DMS53 treated with DMSO at 0.1 percent for 48 hours (cell line): ENCODE results near the gene NR4A3.
"Not testable (repeated sequence)": the region's sequence is repeated elsewhere in the genome, so short reads cannot be mapped to it uniquely, and the experiment has no call there.

Experiments
- DNase-seq: peaks from one replicate; lab custom pipeline; 2025; ENCODE audit not compliant: unreplicated experiment; lab: John Stamatoyannopoulos, UW

Gene NR4A3

GRCh38 chr9:99832558-99832864, 10.8 kb downstream of the NR4A3 start:
- DNase-seq, result no peak

GRCh38 chr9:99833735-99834134, 12.1 kb downstream of the NR4A3 start:
- DNase-seq, result no peak

GRCh38 chr9:99834474-99834873, 12.8 kb downstream of the NR4A3 start:
- no peak for DNase-seq

GRCh38 chr9:99835142-99835541, 13.5 kb downstream of the NR4A3 start:
- no peak for DNase-seq

GRCh38 chr9:99835581-99835980, 13.9 kb downstream of the NR4A3 start:
- DNase-seq, result no peak

- DNase-seq, result no peak
Observed at GRCh38 chr9:99840072-99840471, 18.4 kb downstream of the NR4A3 start.

GRCh38 chr9:99845063-99845462, 23.4 kb downstream of the NR4A3 start:
- DNase-seq, result no peak

GRCh38 chr9:99848447-99848846, 26.8 kb downstream of the NR4A3 start:
- DNase-seq, result no peak

GRCh38 chr9:99850736-99851499, 29.2 kb downstream of the NR4A3 start:
- DNase-seq, result no peak

GRCh38 chr9:99851500-99851822, 29.8 kb downstream of the NR4A3 start:
- DNase-seq, result no peak

GRCh38 chr9:99852617-99853016, 30.9 kb downstream of the NR4A3 start:
- no peak for DNase-seq

GRCh38 chr9:99855467-99856176, 33.9 kb downstream of the NR4A3 start:
- DNase-seq, result no peak

GRCh38 chr9:99857576-99857975, 35.9 kb downstream of the NR4A3 start:
- not testable (repeated sequence) for DNase-seq

GRCh38 chr9:99858087-99858486, 36.4 kb downstream of the NR4A3 start:
- no peak for DNase-seq

- no peak for DNase-seq
Observed at GRCh38 chr9:99859243-99859980, 37.7 kb downstream of the NR4A3 start.

GRCh38 chr9:99860266-99860665, 38.6 kb downstream of the NR4A3 start:
- no peak for DNase-seq

- DNase-seq, result no peak
Observed at GRCh38 chr9:99863955-99864354, 42.3 kb downstream of the NR4A3 start.

- DNase-seq, result no peak
Observed at GRCh38 chr9:99866398-99866797, 44.7 kb downstream of the NR4A3 start.

- no peak for DNase-seq
Observed at GRCh38 chr9:99867536-99867935, 45.9 kb downstream of the NR4A3 start.

GRCh38 chr9:99867968-99868367, 46.3 kb downstream of the NR4A3 start:
- DNase-seq, result no peak

GRCh38 chr9:99868845-99869244, 47.2 kb downstream of the NR4A3 start:
- DNase-seq, result peak; percentile 4

- DNase-seq, result no peak
Observed at GRCh38 chr9:99870126-99870525, 48.4 kb downstream of the NR4A3 start.
